Liver (tissue), 3 donors: ENCODE measurements around the gene NMRK1.

Source experiments
- FOXA1 ChIP-seq: IDR thresholded peaks from 2 replicates; pipeline ENCODE4 v1.6.1; 2016; ENCODE audit warnings: antibody characterized with exemption
- GABPA ChIP-seq, 2 donors: IDR thresholded peaks in 1 of 2; conservative IDR thresholded peaks in 1 of 2; 2 replicates each; pipeline ENCODE4 v1.6.1; 2016; ENCODE audit warnings: antibody characterized with exemption in 2 of 2, mild to moderate bottlenecking in 1 of 2, moderate library complexity in 1 of 2
- JUND ChIP-seq, 2 donors: IDR thresholded peaks; 2 replicates each; pipeline ENCODE4 v1.6.1; 2016; ENCODE audit warnings: antibody characterized with exemption in 2 of 2
- RAD21 ChIP-seq, 2 donors: IDR thresholded peaks; 2 replicates each; pipeline ENCODE4 v1.6.1; 2016; ENCODE audit warnings: antibody characterized with exemption in 2 of 2, mild to moderate bottlenecking in 2 of 2
- RXRA ChIP-seq, 2 donors: IDR thresholded peaks; 2 replicates each; pipeline ENCODE4 v1.6.1; 2017 to 2018; ENCODE audit warnings: antibody characterized with exemption in 2 of 2, mild to moderate bottlenecking in 1 of 2
- SP1 ChIP-seq: IDR thresholded peaks from 2 replicates; pipeline ENCODE4 v1.6.1; 2018; ENCODE audit warnings: antibody characterized with exemption, mild to moderate bottlenecking
- TAF1 ChIP-seq: conservative IDR thresholded peaks from 2 replicates; pipeline ENCODE4 v1.6.1; 2016; ENCODE audit warnings: antibody characterized with exemption, mild to moderate bottlenecking
- YY1 ChIP-seq: IDR thresholded peaks from 2 replicates; pipeline ENCODE4 v1.6.1; 2016; ENCODE audit warnings: antibody characterized with exemption, mild to moderate bottlenecking
- TF ChIP-seq, protein P1 (sequence below): fragments of 150-350 bp; IDR thresholded peaks from 2 replicates; pipeline ENCODE4 v1.5.1; 2017; ENCODE audit warnings: improper control_type of control experiment, low read depth, low read length; ENCODE audit not compliant: missing input control
- TF ChIP-seq, protein P2 (sequence below): IDR thresholded peaks from 2 replicates; pipeline ENCODE4 v1.6.1; 2016; ENCODE audit warnings: antibody characterized with exemption
- TF ChIP-seq, protein P3 (sequence below): IDR thresholded peaks from 2 replicates; pipeline ENCODE4 v1.6.1; 2016; ENCODE audit warnings: antibody characterized with exemption
- TF ChIP-seq, protein P4 (sequence below): IDR thresholded peaks from 2 replicates; pipeline ENCODE4 v1.6.1; 2016; ENCODE audit warnings: antibody characterized with exemption, mild to moderate bottlenecking
- donor health status: healthy.
- donor health status: healthy.

DNA sequence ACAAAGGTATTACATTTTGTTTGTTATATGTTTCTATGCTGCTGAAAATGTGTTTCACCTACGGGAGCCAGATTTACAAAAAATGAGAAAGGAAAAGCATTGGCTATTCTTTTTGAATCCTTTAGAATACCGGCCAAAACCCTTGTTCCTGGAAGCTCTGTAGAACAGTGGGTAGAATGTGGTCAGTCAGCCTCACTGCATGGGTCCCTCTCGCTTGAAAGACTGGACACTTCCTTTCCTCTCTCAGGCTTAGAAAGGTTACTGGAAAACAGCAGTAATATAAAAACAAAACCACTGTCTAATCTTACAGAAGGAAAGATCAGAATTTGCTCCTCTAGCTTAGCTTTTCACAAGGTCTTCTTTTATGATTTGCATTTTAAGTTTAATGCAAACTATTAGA lies 45.4 kb upstream of the NMRK1 start:
- TF ChIP-seq YY1, result no peak
- TF ChIP-seq, protein P1, sequence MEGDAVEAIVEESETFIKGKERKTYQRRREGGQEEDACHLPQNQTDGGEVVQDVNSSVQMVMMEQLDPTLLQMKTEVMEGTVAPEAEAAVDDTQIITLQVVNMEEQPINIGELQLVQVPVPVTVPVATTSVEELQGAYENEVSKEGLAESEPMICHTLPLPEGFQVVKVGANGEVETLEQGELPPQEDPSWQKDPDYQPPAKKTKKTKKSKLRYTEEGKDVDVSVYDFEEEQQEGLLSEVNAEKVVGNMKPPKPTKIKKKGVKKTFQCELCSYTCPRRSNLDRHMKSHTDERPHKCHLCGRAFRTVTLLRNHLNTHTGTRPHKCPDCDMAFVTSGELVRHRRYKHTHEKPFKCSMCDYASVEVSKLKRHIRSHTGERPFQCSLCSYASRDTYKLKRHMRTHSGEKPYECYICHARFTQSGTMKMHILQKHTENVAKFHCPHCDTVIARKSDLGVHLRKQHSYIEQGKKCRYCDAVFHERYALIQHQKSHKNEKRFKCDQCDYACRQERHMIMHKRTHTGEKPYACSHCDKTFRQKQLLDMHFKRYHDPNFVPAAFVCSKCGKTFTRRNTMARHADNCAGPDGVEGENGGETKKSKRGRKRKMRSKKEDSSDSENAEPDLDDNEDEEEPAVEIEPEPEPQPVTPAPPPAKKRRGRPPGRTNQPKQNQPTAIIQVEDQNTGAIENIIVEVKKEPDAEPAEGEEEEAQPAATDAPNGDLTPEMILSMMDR, result no peak
- TF ChIP-seq, protein P2, sequence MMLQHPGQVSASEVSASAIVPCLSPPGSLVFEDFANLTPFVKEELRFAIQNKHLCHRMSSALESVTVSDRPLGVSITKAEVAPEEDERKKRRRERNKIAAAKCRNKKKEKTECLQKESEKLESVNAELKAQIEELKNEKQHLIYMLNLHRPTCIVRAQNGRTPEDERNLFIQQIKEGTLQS, result no peak
- no peak for TF ChIP-seq RAD21 (IDR thresholded peaks at IDR 0.05)
- TF ChIP-seq, protein P3, sequence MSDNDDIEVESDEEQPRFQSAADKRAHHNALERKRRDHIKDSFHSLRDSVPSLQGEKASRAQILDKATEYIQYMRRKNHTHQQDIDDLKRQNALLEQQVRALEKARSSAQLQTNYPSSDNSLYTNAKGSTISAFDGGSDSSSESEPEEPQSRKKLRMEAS, result no peak
- no peak for TF ChIP-seq FOXA1
- no peak for TF ChIP-seq GABPA (IDR thresholded peaks at IDR 0.05 in 1 of 2, conservative IDR thresholded peaks at IDR 0.05 in 1 of 2)
- TF ChIP-seq SP1, result no peak
- TF ChIP-seq, protein P4, sequence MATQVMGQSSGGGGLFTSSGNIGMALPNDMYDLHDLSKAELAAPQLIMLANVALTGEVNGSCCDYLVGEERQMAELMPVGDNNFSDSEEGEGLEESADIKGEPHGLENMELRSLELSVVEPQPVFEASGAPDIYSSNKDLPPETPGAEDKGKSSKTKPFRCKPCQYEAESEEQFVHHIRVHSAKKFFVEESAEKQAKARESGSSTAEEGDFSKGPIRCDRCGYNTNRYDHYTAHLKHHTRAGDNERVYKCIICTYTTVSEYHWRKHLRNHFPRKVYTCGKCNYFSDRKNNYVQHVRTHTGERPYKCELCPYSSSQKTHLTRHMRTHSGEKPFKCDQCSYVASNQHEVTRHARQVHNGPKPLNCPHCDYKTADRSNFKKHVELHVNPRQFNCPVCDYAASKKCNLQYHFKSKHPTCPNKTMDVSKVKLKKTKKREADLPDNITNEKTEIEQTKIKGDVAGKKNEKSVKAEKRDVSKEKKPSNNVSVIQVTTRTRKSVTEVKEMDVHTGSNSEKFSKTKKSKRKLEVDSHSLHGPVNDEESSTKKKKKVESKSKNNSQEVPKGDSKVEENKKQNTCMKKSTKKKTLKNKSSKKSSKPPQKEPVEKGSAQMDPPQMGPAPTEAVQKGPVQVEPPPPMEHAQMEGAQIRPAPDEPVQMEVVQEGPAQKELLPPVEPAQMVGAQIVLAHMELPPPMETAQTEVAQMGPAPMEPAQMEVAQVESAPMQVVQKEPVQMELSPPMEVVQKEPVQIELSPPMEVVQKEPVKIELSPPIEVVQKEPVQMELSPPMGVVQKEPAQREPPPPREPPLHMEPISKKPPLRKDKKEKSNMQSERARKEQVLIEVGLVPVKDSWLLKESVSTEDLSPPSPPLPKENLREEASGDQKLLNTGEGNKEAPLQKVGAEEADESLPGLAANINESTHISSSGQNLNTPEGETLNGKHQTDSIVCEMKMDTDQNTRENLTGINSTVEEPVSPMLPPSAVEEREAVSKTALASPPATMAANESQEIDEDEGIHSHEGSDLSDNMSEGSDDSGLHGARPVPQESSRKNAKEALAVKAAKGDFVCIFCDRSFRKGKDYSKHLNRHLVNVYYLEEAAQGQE, result no peak
- no peak for TF ChIP-seq TAF1
- TF ChIP-seq RXRA (IDR thresholded peaks at IDR 0.05), result no peak
- no peak for TF ChIP-seq JUND (IDR thresholded peaks at IDR 0.05)
